A549 (cell line): ENCODE data around the gene AAK1.

Experiments
- EP300 ChIP-seq, 2 experiments: fragments of >200 bp; sonication (Bioruptor Twin); formaldehyde crosslinking; IDR thresholded peaks; 2 replicates in 1 of 2; 3 replicates in 1 of 2; pipeline ENCODE4 v1.6.1; 2016 to 2017
- ESRRA ChIP-seq: fragments of 150-350 bp; IDR thresholded peaks from 2 replicates; pipeline ENCODE4 v1.6.1; 2014; ENCODE audit warnings: mild to moderate bottlenecking, low read length, borderline replicate concordance
- MAFK ChIP-seq: fragments of 450-650 bp; IDR thresholded peaks from 2 replicates; pipeline ENCODE4 v1.6.1; 2014; ENCODE audit not compliant: partially characterized antibody
- NR3C1 ChIP-seq: fragments of >200 bp; sonication (Bioruptor Twin); formaldehyde crosslinking; IDR thresholded peaks from 3 replicates; pipeline ENCODE4 v1.6.1; 2017
- POLR2A ChIP-seq: IDR thresholded peaks from 2 replicates; pipeline ENCODE4 v1.6.1; 2012; ENCODE audit warnings: mild to moderate bottlenecking, low read length
- TP53 ChIP-seq: fragments of 250-450 bp; sonication (Bioruptor Pico); IDR thresholded peaks from 2 replicates; pipeline ENCODE4 v1.5.0; 2021; ENCODE audit warnings: mild to moderate bottlenecking, moderate library complexity
- TF ChIP-seq, protein P1 (sequence below): fragments of >200 bp; sonication (Bioruptor Twin); formaldehyde crosslinking; IDR thresholded peaks from 3 replicates; pipeline ENCODE4 v1.5.1; 2016
- TF ChIP-seq, protein P2 (sequence below): IDR thresholded peaks from 2 replicates; pipeline ENCODE4 v1.6.1; 2012
- TF ChIP-seq, protein P3 (sequence below): IDR thresholded peaks from 2 replicates; pipeline ENCODE4 v1.6.1; 2012

DNA sequence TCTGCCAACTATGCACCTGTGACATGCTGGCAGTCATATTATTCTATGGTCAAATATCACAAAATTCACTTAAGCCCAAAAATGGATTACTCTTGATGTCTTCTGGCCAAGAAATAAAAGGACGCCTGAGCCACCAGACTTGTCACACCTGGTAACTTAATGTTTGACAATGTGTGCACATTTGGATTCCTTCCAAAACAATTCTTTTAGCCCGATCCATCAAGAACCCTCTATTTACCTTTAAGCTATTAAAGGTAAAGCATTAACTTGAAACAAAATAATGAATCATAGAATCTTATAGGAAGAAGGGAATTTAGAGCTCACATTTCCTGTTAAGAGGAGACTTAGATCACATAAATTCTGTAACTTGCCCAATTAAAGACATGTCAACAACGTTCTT, 159.8 kb downstream of the AAK1 start:
- no peak for TF ChIP-seq MAFK
- TF ChIP-seq, protein P1, sequence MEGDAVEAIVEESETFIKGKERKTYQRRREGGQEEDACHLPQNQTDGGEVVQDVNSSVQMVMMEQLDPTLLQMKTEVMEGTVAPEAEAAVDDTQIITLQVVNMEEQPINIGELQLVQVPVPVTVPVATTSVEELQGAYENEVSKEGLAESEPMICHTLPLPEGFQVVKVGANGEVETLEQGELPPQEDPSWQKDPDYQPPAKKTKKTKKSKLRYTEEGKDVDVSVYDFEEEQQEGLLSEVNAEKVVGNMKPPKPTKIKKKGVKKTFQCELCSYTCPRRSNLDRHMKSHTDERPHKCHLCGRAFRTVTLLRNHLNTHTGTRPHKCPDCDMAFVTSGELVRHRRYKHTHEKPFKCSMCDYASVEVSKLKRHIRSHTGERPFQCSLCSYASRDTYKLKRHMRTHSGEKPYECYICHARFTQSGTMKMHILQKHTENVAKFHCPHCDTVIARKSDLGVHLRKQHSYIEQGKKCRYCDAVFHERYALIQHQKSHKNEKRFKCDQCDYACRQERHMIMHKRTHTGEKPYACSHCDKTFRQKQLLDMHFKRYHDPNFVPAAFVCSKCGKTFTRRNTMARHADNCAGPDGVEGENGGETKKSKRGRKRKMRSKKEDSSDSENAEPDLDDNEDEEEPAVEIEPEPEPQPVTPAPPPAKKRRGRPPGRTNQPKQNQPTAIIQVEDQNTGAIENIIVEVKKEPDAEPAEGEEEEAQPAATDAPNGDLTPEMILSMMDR = no peak
- TF ChIP-seq EP300 (IDR thresholded peaks at IDR 0.05) = no peak
- TF ChIP-seq POLR2A = no peak
- no peak for TF ChIP-seq TP53
- TF ChIP-seq, protein P2, sequence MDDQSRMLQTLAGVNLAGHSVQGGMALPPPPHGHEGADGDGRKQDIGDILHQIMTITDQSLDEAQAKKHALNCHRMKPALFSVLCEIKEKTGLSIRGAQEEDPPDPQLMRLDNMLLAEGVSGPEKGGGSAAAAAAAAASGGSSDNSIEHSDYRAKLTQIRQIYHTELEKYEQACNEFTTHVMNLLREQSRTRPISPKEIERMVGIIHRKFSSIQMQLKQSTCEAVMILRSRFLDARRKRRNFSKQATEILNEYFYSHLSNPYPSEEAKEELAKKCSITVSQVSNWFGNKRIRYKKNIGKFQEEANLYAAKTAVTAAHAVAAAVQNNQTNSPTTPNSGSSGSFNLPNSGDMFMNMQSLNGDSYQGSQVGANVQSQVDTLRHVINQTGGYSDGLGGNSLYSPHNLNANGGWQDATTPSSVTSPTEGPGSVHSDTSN = no peak
- TF ChIP-seq, protein P3, sequence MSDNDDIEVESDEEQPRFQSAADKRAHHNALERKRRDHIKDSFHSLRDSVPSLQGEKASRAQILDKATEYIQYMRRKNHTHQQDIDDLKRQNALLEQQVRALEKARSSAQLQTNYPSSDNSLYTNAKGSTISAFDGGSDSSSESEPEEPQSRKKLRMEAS = peak; percentile 19; the same call in 1 of the 2 replicates
- no peak for TF ChIP-seq NR3C1
- no peak for TF ChIP-seq ESRRA
